GM12878 (cell line): ENCODE results near the gene HSBP1L1.

Experiments used
- BHLHE40 ChIP-seq, 2 experiments: fragments of 450-650 bp in 1 of 2; IDR thresholded peaks; 2 replicates each; pipeline ENCODE4 v1.6.1; 2011 to 2017; ENCODE audit warnings: low read depth in 2 of 2, borderline replicate concordance in 1 of 2, improper control_type of control experiment in 1 of 2, low read length in 1 of 2, mild to moderate bottlenecking in 1 of 2
- CEBPB ChIP-seq, 2 experiments: fragments of 150-350 bp in 1 of 2; IDR thresholded peaks; 2 replicates each; pipeline ENCODE4 v1.6.1; 2012 to 2014; ENCODE audit warnings: low read depth in 2 of 2, low read length in 2 of 2, borderline replicate concordance in 1 of 2, inconsistent platforms in 1 of 2
- CTCF ChIP-seq, 3 experiments: IDR thresholded peaks in 2 of 3; conservative IDR thresholded peaks in 1 of 3; 2 replicates each; pipeline ENCODE4 v1.5.1; 2011; ENCODE audit warnings: low read depth in 3 of 3, low read length in 3 of 3, mild to moderate bottlenecking in 3 of 3, control low read depth in 2 of 3, moderate library complexity in 2 of 3, inconsistent platforms in 1 of 3, mixed read lengths in 1 of 3; ENCODE audit not compliant: control insufficient read depth in 2 of 3, insufficient read depth in 1 of 3; ENCODE audit errors: extremely low read depth in 1 of 3
- FOXM1 ChIP-seq: IDR thresholded peaks from 2 replicates; pipeline ENCODE4 v1.6.1; 2012; ENCODE audit warnings: low read depth, mild to moderate bottlenecking, inconsistent platforms, low read length, moderate library complexity
- GABPA ChIP-seq: IDR thresholded peaks from 2 replicates; pipeline ENCODE4 v1.6.1; 2014; ENCODE audit warnings: antibody characterized with exemption, low read depth, mild to moderate bottlenecking, inconsistent platforms
- KDM1A ChIP-seq: fragments of 200-600 bp; sonication (generic); IDR thresholded peaks from 2 replicates; pipeline ENCODE4 v1.6.1; 2016; ENCODE audit warnings: borderline replicate concordance
- PKNOX1 ChIP-seq: fragments of 450-650 bp; IDR thresholded peaks from 2 replicates; pipeline ENCODE4 v1.6.1; 2016; ENCODE audit warnings: mild to moderate bottlenecking
- POLR2AphosphoS2 ChIP-seq: IDR thresholded peaks from 2 replicates; pipeline ENCODE4 v1.6.1; 2011; ENCODE audit warnings: low read depth, mild to moderate bottlenecking, low read length, improper control_type of control experiment, moderate library complexity
- POLR2AphosphoS5 ChIP-seq: IDR thresholded peaks from 2 replicates; pipeline ENCODE4 v1.6.1; 2011; ENCODE audit warnings: mild to moderate bottlenecking, low read length, inconsistent platforms
- RAD21 ChIP-seq: IDR thresholded peaks from 2 replicates; pipeline ENCODE4 v1.6.1; 2011; ENCODE audit warnings: mild to moderate bottlenecking, low read depth, low read length, moderate library complexity; ENCODE audit not compliant: insufficient read depth
- SMC3 ChIP-seq: IDR thresholded peaks from 2 replicates; pipeline ENCODE4 v1.6.1; 2011; ENCODE audit warnings: low read length, improper control_type of control experiment, borderline replicate concordance
- YY1 ChIP-seq: IDR thresholded peaks from 2 replicates; pipeline ENCODE4 v1.6.1; 2011; ENCODE audit warnings: low read depth, mild to moderate bottlenecking, low read length
- ZBTB4 ChIP-seq: fragments of 450-650 bp; formaldehyde crosslinking; IDR thresholded peaks from 2 replicates; pipeline ENCODE4 v1.4.0; 2022; ENCODE audit warnings: mild to moderate bottlenecking, moderate library complexity
- ZZZ3 ChIP-seq: IDR thresholded peaks from 2 replicates; pipeline ENCODE4 v1.6.1; 2011; ENCODE audit warnings: low read depth; ENCODE audit not compliant: control insufficient read depth, insufficient read length

GRCh38 chr18:79947881-79948610 lies 16.4 kb upstream of the HSBP1L1 start:
- TF ChIP-seq ZBTB4 (no peak), FOXM1 (no peak), SMC3 (no peak), CEBPB (IDR thresholded peaks at IDR 0.05; ENCODE audit: borderline replicate concordance in 1 of 2, low read depth in 2 of 2, low read length in 2 of 2) (no peak), POLR2AphosphoS5 (no peak), POLR2AphosphoS2 (no peak), PKNOX1 (no peak), BHLHE40 (IDR thresholded peaks at IDR 0.05; ENCODE audit: borderline replicate concordance in 1 of 2, low read depth in 2 of 2, low read length in 1 of 2) (no peak), RAD21 (no peak), CTCF (IDR thresholded peaks at IDR 0.05 in 2 of 3, conservative IDR thresholded peaks at IDR 0.05 in 1 of 3; ENCODE audit: control insufficient read depth in 2 of 3, extremely low read depth in 1 of 3, insufficient read depth in 1 of 3, low read depth in 3 of 3, low read length in 3 of 3) (no peak), KDM1A (no peak), YY1 (no peak), GABPA (no peak), ZZZ3 (no peak)
